Frontal cortex (tissue), 4 donors: ENCODE data around the gene PEX1. TPM values are rescaled to one million over a fixed set of nuclear protein-coding genes. Genes with fewer than 3 reads are reported as not detected.
"Not testable (repeated sequence)": the region's sequence is repeated elsewhere in the genome, so short reads cannot be mapped to it uniquely, and the experiment has no call there.

Experiments
- DNase-seq, 2 donors: peaks; one replicate each; pipeline ENCODE4 v3.0.0; 2012; ENCODE audit warnings: low spot score in 2 of 2
- FAIRE-seq: peaks from 2 replicates; lab custom pipeline; 2012; peaks lifted over from hg19 to GRCh38; lab: Jason Lieb, UNC
- total RNA-seq: library from RNA; depleted of rRNA; stranded (reverse); fragments of >200 nt; gene quantifications from one replicate; pipeline ENCODE4 v1.2.3, GENCODE V29; 2014
- donor health status: control.
- donor health status: control.
- donor health status: control.

Gene PEX1
- total RNA-seq, 1 donor from 2014 or later = 74.6 TPM

GRCh38 chr7:92464515-92464914 is 63.8 kb downstream of the PEX1 start:
- no peak for DNase-seq
- FAIRE-seq = no peak

GRCh38 chr7:92462560-92462959 is 65.8 kb downstream of the PEX1 start:
- FAIRE-seq = no peak
- no peak for DNase-seq

DNA sequence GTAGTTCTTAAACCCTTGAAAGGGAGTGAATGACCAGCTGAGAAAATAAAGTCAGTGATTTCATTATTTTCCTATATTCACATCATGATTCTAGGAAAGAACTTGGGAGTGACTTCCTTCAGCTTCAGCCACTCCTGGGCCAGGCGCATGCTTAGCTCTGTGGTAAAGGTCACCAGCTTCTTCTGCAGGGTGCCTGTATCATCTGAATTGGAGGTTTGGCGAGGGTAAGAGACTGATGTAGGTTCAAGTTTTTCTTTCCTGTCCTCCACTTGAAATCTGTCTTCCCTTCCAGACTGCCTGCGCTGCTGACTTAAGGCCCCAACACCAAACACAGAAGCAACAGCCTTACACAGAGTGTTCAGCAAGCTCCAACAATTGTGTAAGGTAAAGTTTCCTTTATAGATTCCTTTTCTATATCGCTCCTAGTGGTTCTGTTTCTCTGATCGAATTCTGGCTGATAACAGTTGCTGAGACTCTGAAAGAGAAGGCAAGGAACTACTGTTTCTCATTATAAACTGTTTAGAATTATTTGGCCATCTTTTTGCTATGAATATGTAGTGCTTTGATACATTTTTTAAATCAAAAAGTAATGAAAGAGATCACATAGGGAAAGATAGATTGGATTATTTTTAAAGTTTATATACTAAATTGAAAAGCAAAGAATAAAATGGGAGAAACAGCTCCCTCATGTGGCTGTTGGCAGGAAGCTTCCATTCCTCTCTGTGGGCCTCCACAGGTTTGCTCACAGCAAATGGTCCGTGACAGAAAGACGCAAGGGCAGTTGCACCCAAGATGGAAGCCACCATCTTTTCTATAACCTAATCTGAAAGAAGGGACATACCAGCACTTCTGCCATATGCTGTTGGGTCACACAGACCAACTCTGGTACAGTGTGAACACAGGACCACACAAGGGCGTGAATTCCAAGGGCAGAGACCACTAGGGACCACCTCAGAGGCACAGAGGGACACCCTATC is 67.0 kb downstream of the PEX1 start:
- DNase-seq (peak in 1 of 2 donors; percentile 30), FAIRE-seq (no peak)

DNA sequence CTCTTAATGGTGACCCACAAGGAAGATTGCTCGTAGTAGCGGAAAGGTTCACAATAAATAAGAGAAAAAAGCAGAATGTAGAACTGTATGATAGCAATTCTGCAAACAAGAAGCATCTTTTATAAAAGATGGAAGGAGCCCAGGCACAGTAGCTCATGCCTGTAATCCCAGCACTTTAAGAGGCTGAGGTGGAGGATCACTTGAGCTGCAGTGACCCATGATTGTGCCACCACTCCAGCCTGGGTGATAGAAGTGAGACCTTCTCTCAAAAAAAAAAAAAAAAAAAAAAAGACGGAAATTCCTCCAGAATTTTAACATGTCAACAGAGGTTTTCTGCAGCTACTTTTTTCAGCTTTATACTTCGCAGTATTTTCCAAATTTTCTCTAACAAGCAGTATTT is 67.8 kb downstream of the PEX1 start:
- no peak for FAIRE-seq
- DNase-seq = no peak

- DNase-seq (no peak), FAIRE-seq (no peak)
Observed at GRCh38 chr7:92460109-92460508, 68.2 kb downstream of the PEX1 start.

DNA sequence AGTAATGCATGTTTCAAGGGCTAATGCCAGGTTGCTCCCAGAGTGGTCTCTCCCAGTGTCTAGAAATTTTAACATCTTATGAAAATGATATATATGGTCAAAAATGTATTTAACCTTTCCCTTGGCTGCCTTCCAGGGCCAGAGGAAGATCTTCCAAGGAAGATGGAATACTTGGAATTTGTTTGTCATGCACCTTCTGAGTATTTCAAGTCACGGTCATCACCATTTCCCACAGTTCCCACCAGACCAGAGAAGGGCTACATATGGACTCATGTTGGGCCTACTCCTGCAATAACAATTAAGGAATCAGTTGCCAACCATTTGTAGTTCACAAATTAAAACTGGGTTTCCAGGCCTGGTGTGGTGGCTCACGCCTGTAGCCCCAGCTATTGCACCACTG is 72.1 kb downstream of the PEX1 start:
- no peak for FAIRE-seq
- DNase-seq = no peak

- no peak for FAIRE-seq
Observed at GRCh38 chr7:92451645-92452044, 76.7 kb downstream of the PEX1 start.

DNA sequence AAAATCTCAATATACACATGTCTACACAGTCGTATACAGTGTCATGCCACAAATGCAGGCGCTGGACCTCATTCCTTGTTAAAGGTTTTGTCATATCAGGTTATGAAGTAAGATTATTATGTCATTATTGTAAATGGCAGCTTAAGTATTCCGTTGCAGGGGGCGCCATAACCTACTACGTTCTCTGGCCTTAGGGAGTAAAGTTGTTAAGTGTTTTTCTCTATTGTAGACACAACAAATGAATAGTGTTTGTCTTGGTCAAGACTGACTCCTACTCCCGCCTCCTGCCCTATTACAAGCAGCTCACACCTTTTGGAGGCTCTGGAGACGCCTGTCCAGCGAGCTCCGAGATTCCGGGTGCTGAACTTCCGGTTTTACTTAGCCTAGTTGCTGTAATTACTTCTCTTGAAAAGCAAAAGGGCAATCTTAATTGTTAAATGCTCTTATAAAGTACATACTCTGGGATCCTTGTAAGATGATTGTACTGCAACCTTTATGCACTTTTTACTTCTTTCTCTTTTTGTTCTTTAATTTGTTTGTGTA is 80.0 kb downstream of the PEX1 start:
- FAIRE-seq (no peak), DNase-seq (peak; percentile 20 to 22)

More at GRCh38 chr7:92451645-92452044, 76.7 kb downstream of the PEX1 start:
- no peak for DNase-seq

DNA sequence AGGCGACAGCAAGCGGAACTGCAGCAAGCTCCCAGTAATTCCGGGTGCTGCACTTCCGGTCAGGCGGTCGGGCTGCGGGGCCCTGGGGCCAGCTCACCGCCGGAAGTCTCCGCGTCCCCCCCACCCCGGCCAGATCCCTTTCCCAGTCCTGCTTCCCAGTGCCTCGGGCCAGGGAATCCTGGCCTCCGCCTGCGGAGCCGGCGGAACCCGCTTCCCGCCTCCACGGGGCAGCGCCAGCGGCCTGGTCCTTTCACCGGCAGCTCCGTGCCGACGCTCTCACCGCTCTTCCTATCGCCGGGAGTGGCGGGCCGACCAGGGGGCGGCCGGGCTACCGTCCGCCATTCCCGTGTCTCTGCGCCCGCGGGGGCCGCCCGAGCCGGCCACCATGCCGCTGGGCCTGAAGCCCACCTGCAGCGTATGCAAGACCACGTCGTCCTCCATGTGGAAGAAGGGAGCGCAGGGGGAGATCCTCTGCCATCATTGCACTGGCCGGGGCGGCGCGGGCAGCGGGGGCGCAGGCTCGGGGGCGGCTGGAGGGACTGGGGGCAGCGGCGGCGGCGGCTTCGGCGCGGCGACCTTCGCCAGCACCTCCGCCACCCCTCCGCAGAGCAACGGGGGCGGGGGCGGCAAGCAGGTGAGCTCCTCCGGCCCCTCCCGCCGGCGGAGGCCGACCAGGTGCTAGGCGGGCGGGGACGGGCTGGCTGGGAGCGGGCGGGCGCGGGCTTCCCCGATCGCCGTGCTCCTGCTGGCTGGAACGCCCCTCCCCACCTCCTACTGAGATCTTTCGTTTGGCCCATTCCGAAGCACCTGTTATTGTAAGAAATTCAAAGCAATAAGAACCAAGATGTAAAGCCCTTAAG is 80.7 kb downstream of the PEX1 start, which contains the start of gene GATAD1:
TSS of gene GATAD1 (plus strand) at position 138 of the 860 bp plus-strand sequence. CDS start at position 386, 248 bp downstream.
- FAIRE-seq = no peak

DNA sequence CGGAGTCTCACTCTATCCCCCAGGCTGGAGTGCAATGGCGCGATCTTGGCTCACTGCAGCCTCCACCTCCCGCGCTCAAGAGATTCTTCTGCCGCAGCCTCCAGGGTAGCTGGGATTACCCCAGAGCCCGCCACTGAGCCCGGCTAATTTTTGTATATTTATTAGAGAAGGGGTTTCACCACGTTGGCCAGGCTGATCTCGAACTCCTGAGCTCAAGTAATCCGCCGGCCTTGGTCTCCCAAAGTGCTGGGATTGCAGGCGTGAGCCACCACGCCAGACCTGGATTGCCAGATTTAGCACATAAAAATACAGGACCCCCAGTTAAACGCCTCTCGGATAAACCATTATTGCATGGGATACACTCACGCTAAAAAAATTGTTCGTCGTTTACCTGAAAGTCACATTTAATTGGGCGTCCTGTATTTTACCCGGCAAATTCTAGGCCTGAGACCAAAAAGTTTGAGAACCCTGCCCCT is 81.4 kb downstream of the PEX1 start:
- DNase-seq = no peak
- FAIRE-seq = no peak

More for the DNA sequence above, 80.7 kb downstream of the PEX1 start, which contains the start of gene GATAD1:
- peak; percentile 94 for DNase-seq

- FAIRE-seq, DNase-seq: not testable (repeated sequence)
Observed at GRCh38 chr7:92442720-92443119, 85.6 kb downstream of the PEX1 start.

DNA sequence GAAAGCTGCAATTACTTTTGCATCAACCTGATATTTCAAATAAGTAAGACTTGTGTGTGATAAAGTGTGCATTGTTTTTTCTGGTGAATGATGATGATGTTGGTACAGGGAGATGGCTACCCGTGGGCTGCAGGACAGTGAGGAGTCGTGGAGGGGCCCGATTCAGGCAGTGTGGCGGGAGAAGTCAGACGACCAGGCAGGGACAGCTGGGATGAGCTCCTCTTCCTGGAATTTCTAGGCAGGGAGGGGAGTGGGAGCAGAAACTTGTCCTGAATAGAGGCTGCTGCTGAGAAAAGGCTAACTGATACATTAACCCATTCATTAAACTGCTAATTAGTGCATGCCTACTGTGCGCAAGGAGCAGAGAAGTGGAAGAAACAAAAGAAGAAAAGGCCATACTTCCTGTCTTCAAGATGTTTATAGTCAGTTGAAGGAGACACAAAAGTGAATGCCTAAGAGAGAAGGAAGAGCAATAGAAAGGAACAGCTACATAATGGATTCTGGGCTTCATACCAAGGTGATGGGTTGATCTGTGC is 90.3 kb downstream of the PEX1 start:
- FAIRE-seq = no peak
- no peak for DNase-seq

Other genes with a start within 250 kb of the PEX1 start
- 21.2 TPM for gene GATAD1, start 81.0 kb downstream of the PEX1 start, total RNA-seq
- not detected for gene ERVW-1, start 50.6 kb downstream of the PEX1 start, total RNA-seq
- 20.0 TPM for gene RBM48, start 275 bp upstream of the PEX1 start, total RNA-seq
- 20.8 TPM for gene FAM133B, start 61.9 kb upstream of the PEX1 start, total RNA-seq